ENCODE results near the gene THAP7. TPM values are rescaled to one million over a fixed set of nuclear protein-coding genes. Genes with fewer than 3 reads are reported as not detected.
A peak's percentile ranks its signal among the peaks of the same experiment; 100 is the strongest.

The THAP7 gene
- total and polyA plus RNA-seq, 2 of the 13 experiments (the other 11 are each of a cell fraction or from before 2014, with no cell fraction given) = 13.0 to 25.5 TPM

GRCh38 chr22:21044931-21045584 is 43.1 kb upstream of the THAP7 start:
- POLR2A ChIA-PET = no interaction called here
- Histone ChIP-seq H3K36me3 (replicated peaks in 1 of 2; ENCODE audit: control insufficient read depth in 1 of 2, insufficient read depth in 2 of 2, low read length in 2 of 2) (no peaks in the 10 kb centered on the region), H3K9me3 (ENCODE audit: low read length) (no peaks in the 10 kb centered on the region), H3K4me3 (replicated peaks in 1 of 3; ENCODE audit: insufficient read depth in 1 of 3, low read depth in 2 of 3, low read length in 3 of 3) (peak overlapping the region in 1 of 3 experiments; percentile 53; a peak in 1 of 6 replicates), H3K4me2 (ENCODE audit: low read depth, low read length) (peak overlapping the region; percentile 72), H4K20me1 (ENCODE audit: insufficient read depth, low read length) (no peaks in the 10 kb centered on the region; the same call in 1 of the 2 replicates), H3K27ac (ENCODE audit: extremely low read length, insufficient read depth, low read length) (no peak overlapping the region), H2AFZ (ENCODE audit: low read length) (no peak overlapping the region), H3K79me2 (ENCODE audit: insufficient read depth, low read length) (no peaks in the 10 kb centered on the region), H3K27me3 (ENCODE audit: control insufficient read depth in 1 of 2, insufficient read depth in 2 of 2, low read length in 2 of 2) (peaks cover 4 to 33% of the 10 kb centered on the region in 2 experiments; a peak in 4 of 5 replicates), H3K4me1 (ENCODE audit: insufficient read depth, low read length) (peaks cover 12% of the 10 kb centered on the region; the same call in 1 of the 2 replicates), H3K9ac (ENCODE audit: insufficient read depth, low read depth, low read length) (no peak overlapping the region)
- no peak for DNase-seq (ENCODE audit: low spot score)
- BruUV-seq (replicated peaks) = no TSS peak
- peak; percentile 12; the same call in 2 of the 3 replicates for ATAC-seq
- in situ Hi-C loops (cut with HindIII; ENCODE audit: extremely low pct_ligation_motif_present, low pct_unique_long_range_greater_than_20kb) (no loop called here), intact Hi-C loops (cut with micrococcal nuclease; ENCODE audit: unreplicated experiment) (no loop called here)
- CTCF ChIA-PET (ENCODE audit: low intra/inter-chr PET ratio, low total read pairs) = no interaction called here
- FAIRE-seq = no peak
- TF ChIP-seq RNF2 (conservative IDR thresholded peaks at IDR 0.05; ENCODE audit: low read depth) (no peak), NR3C1 (CRISPR knock-in tag; IDR thresholded peaks at IDR 0.05) (no peak), ZNF792 (CRISPR knock-in tag; IDR thresholded peaks at IDR 0.05) (no peak), ZNF446 (CRISPR knock-in tag; IDR thresholded peaks at IDR 0.05) (no peak), RARA (CRISPR knock-in tag; IDR thresholded peaks at IDR 0.05) (no peak), ZNF687 (CRISPR knock-in tag; IDR thresholded peaks at IDR 0.05) (no peak), MAFK (conservative IDR thresholded peaks at IDR 0.05 in 1 of 2, IDR thresholded peaks at IDR 0.05 in 1 of 2; ENCODE audit: low read length in 2 of 2) (no peak), ZNF24 (IDR thresholded peaks at IDR 0.05) (no peak), ZBTB38 (CRISPR knock-in tag; IDR thresholded peaks at IDR 0.05) (no peak)
- 30% methylated on average over 14 of the region's 15 CpGs for WGBS (ENCODE audit: low lambda C conversion rate)
